ENCODE results near the gene PLA2G4F.

Gene PLA2G4F

GRCh38 chr15:42154212-42154941 is 2.1 kb downstream of the PLA2G4F start:
- no peak for TF ChIP-seq CTCF (IDR thresholded peaks at IDR 0.05; ENCODE audit: extremely low read depth, insufficient read depth, missing control alignments)
- in situ Hi-C loops (cut with MboI; ENCODE audit: low pct_unique_long_range_greater_than_20kb, low sequenced_read_pairs, unreplicated experiment), result no loop called here
- no peak for DNase-seq (ENCODE audit: low spot score)

- in situ Hi-C loops (cut with MboI; ENCODE audit: low pct_unique_long_range_greater_than_20kb, low sequenced_read_pairs, unreplicated experiment), result no loop called here
- DNase-seq (ENCODE audit: low spot score), result no peak
- no peak for TF ChIP-seq CTCF (IDR thresholded peaks at IDR 0.05; ENCODE audit: extremely low read depth, insufficient read depth, missing control alignments)
Observed at GRCh38 chr15:42153874-42154211, 2.6 kb downstream of the PLA2G4F start.

GRCh38 chr15:42152921-42153698 is 3.3 kb downstream of the PLA2G4F start:
- no peak for TF ChIP-seq CTCF (IDR thresholded peaks at IDR 0.05; ENCODE audit: extremely low read depth, insufficient read depth, missing control alignments)
- in situ Hi-C loops (cut with MboI; ENCODE audit: low pct_unique_long_range_greater_than_20kb, low sequenced_read_pairs, unreplicated experiment), result no loop called here
- no peak for DNase-seq (ENCODE audit: low spot score)

- no peak for TF ChIP-seq CTCF (IDR thresholded peaks at IDR 0.05; ENCODE audit: extremely low read depth, insufficient read depth, missing control alignments)
- in situ Hi-C loops (cut with MboI; ENCODE audit: low pct_unique_long_range_greater_than_20kb, low sequenced_read_pairs, unreplicated experiment), result no loop called here
- DNase-seq (ENCODE audit: low spot score), result no peak
Observed at GRCh38 chr15:42152196-42152920, 4.1 kb downstream of the PLA2G4F start.

- in situ Hi-C loops (cut with MboI; ENCODE audit: low pct_unique_long_range_greater_than_20kb, low sequenced_read_pairs, unreplicated experiment), result no loop called here
- DNase-seq (ENCODE audit: low spot score), result no peak
Observed at GRCh38 chr15:42151736-42152135, 4.7 kb downstream of the PLA2G4F start.

More at GRCh38 chr15:42151736-42152135, 4.7 kb downstream of the PLA2G4F start:
- TF ChIP-seq CTCF (IDR thresholded peaks at IDR 0.05; ENCODE audit: extremely low read depth, insufficient read depth, missing control alignments), result no peak

Measured in GM13977 (cell line).